Fibroblast of skin of abdomen (primary cell): ENCODE data around the gene DYNC1I1.

Experiments used
- DNase-seq: peaks from one replicate; pipeline ENCODE4 v3.0.0-alpha.2; 2013

Gene DYNC1I1

GRCh38 chr7:96026611-96027010, 254.3 kb downstream of the DYNC1I1 start:
- DNase-seq: peak; percentile 90

GRCh38 chr7:96028729-96029128, 256.4 kb downstream of the DYNC1I1 start:
- no peak for DNase-seq

GRCh38 chr7:96033009-96033598, 260.8 kb downstream of the DYNC1I1 start:
- DNase-seq: no peak

- DNase-seq: no peak
Observed at GRCh38 chr7:96034940-96035727, 262.8 kb downstream of the DYNC1I1 start.

GRCh38 chr7:96040250-96040772, 268.0 kb downstream of the DYNC1I1 start:
- DNase-seq: no peak

GRCh38 chr7:96041171-96041570, 268.8 kb downstream of the DYNC1I1 start:
- DNase-seq: no peak

GRCh38 chr7:96045181-96045580, 272.8 kb downstream of the DYNC1I1 start:
- DNase-seq: no peak

GRCh38 chr7:96045919-96046318, 273.6 kb downstream of the DYNC1I1 start:
- DNase-seq: no peak

GRCh38 chr7:96052289-96052688, 279.9 kb downstream of the DYNC1I1 start:
- no peak for DNase-seq

- DNase-seq: no peak
Observed at GRCh38 chr7:96052860-96053470, 280.6 kb downstream of the DYNC1I1 start.

- DNase-seq: no peak
Observed at GRCh38 chr7:96055717-96056116, 283.4 kb downstream of the DYNC1I1 start.

GRCh38 chr7:96059075-96059474, 286.7 kb downstream of the DYNC1I1 start:
- DNase-seq: no peak

GRCh38 chr7:96061009-96061408, 288.7 kb downstream of the DYNC1I1 start:
- peak; percentile 36 for DNase-seq

GRCh38 chr7:96061844-96062243, 289.5 kb downstream of the DYNC1I1 start:
- no peak for DNase-seq

- no peak for DNase-seq
Observed at GRCh38 chr7:96067321-96067720, 295.0 kb downstream of the DYNC1I1 start.

GRCh38 chr7:96069401-96069800, 297.0 kb downstream of the DYNC1I1 start:
- DNase-seq: no peak

GRCh38 chr7:96074871-96075270, 302.5 kb downstream of the DYNC1I1 start:
- DNase-seq: no peak

GRCh38 chr7:96075510-96076349, 303.4 kb downstream of the DYNC1I1 start:
- peak; percentile 64 for DNase-seq

GRCh38 chr7:96076350-96076707, 304.0 kb downstream of the DYNC1I1 start:
- no peak for DNase-seq

- no peak for DNase-seq
Observed at GRCh38 chr7:96080027-96080426, 307.7 kb downstream of the DYNC1I1 start.

GRCh38 chr7:96084881-96085553, 312.7 kb downstream of the DYNC1I1 start:
- DNase-seq: peak; percentile 39

- DNase-seq: no peak
Observed at GRCh38 chr7:96085953-96086352, 313.6 kb downstream of the DYNC1I1 start.
